Heart left ventricle (tissue), 16 donors: Measurements from ENCODE around the gene FRG2C. TPM values are rescaled to one million over a fixed set of nuclear protein-coding genes. Genes with fewer than 3 reads are reported as not detected.
"Not testable (repeated sequence)": the region's sequence is repeated elsewhere in the genome, so short reads cannot be mapped to it uniquely, and the experiment has no call there.

Source experiments
- ATAC-seq, 4 donors: fragments of 200-7000 bp; cut with Tn5 transposase; one replicate each; pipeline ENCODE4 v1.9.1; 2020 to 2022; ENCODE audit warnings: moderate library complexity in 4 of 4, mild to moderate bottlenecking in 3 of 4, moderate number of reproducible peaks in 1 of 4
- DNase-seq, 5 donors: peaks; one replicate each; pipeline ENCODE4 v3.0.0-alpha.2; 2020
- H3K27ac ChIP-seq, 12 donors: fragments of 200-600 bp; sonication (generic) in 4 of 12; one replicate each; pipeline versions ENCODE4 v1.5.0 to v1.8.0; 2016 to 2022; ENCODE audit warnings: mild to moderate bottlenecking in 2 of 12
- H3K27me3 ChIP-seq, 9 donors: fragments of 200-600 bp; sonication (generic) in 2 of 9; one replicate each; pipeline versions ENCODE4 v1.5.1 to v1.8.0; 2016 to 2022; ENCODE audit warnings: mild to moderate bottlenecking in 3 of 9
- H3K36me3 ChIP-seq, 9 donors: fragments of 200-600 bp; sonication (generic) in 2 of 9; one replicate each; pipeline versions ENCODE4 v1.5.0 to v1.8.0; 2018 to 2022; ENCODE audit warnings: mild to moderate bottlenecking in 2 of 9
- H3K4me1 ChIP-seq, 12 donors: fragments of 200-600 bp; sonication (generic) in 4 of 12; one replicate each; pipeline versions ENCODE4 v1.5.0 to v1.8.0; 2016 to 2022; ENCODE audit warnings: mild to moderate bottlenecking in 3 of 12
- H3K4me3 ChIP-seq, 12 donors: fragments of 200-600 bp; sonication (generic) in 4 of 12; one replicate each; pipeline versions ENCODE4 v1.5.0 to v1.8.0; 2017 to 2022; ENCODE audit warnings: mild to moderate bottlenecking in 9 of 12, moderate library complexity in 4 of 12
- H3K9me3 ChIP-seq, 12 donors: fragments of 200-600 bp; sonication (generic) in 4 of 12; one replicate each; pipeline versions ENCODE4 v1.5.0 to v1.8.0; 2016 to 2022; ENCODE audit warnings: mild to moderate bottlenecking in 1 of 12
- POLR2A ChIP-seq, 2 donors: fragments of 450-650 bp; IDR thresholded peaks; one replicate each; pipeline ENCODE4 v1.6.1; 2017; ENCODE audit warnings: antibody characterized with exemption in 2 of 2, mild to moderate bottlenecking in 2 of 2, moderate library complexity in 2 of 2
- WGBS, 4 donors: extraction: QIAGEN DNeasy Blood & Tissue Kit in 2 of 4; methylation state at CpG; one replicate each; pipeline versions ENCODE4 v1.1.5 to v1.1.7; 2013 to 2018; 5-methylcytosine and 5-hydroxymethylcytosine counted together
- intact Hi-C, 10 donors: fragments of 100-400 bp; cut with DNase I; formaldehyde crosslinking; loops; one replicate each; pipeline versions ENCODE4 v1.11.1 to v1.14.2; 2022
- polyA plus RNA-seq, 2 donors: library from polyadenylated mRNA; stranded (reverse); fragments of 200-250 nt; gene quantifications; one replicate each; pipeline ENCODE4 v1.2.3, GENCODE V29; 2013
- total RNA-seq, 9 donors: library from RNA; depleted of rRNA in 2 of 9; stranded (reverse); fragments of >200 nt in 2 of 9; fragmentation: NEBNext Ultra II Directional in 3 of 9; extraction: Animal tissue kit (Norgen Biotek cat#: 25700) in 3 of 9; gene quantifications; one replicate each; pipeline versions ENCODE4 v1.1.0 to v1.2.4, GENCODE V29; 2016 to 2023
- TF ChIP-seq, protein P1 (sequence below), 12 donors: fragments of 200-600 bp; sonication (generic) in 4 of 12; IDR thresholded peaks; one replicate each; pipeline versions ENCODE4 v1.5.0 to v1.8.0; 2018 to 2022; ENCODE audit warnings: antibody characterized with exemption in 12 of 12, mild to moderate bottlenecking in 5 of 12
- donor health status: ischemic (EF 13 %, LVEDD 7.1; RV severe dilation, severe dysfunction).
- donor health status: healthy with polysubstance abuse.
- donor health status: DM: no; HTN: yes; CAD: no.
- donor health status: DM: no; HTN: no; CAD: no.
- donor health status: ischemic (EF 25% LVEDD 6.9; RV normal size, moderate dysfunction).
- donor health status: ischemic (EF 25% LVEDD 5.7; RV mildly dilated, moderate dysfunction).
- donor health status: healthy.
- donor health status: DM: yes; HTN: yes; CAD: no.
- donor health status: ischemic (EF 35%, LVEDD 5.7; RV mildly dilated, moderate dysfunction).
- donor health status: nonischemic (EF 11% LVEDD 7.7; RV severe dilation, severe dysfunction).
- donor health status: DM: yes; HTN: yes; CAD: no.
- donor health status: PGD.
- donor health status: ischemic (EF 29% LVEDD 5.4; RV normal size, mild dysfunction).
- donor health status: nonischemic (EF 23%, LVEDD 6.1; RV moderate dilation, normal function).

The FRG2C gene
- total and polyA plus RNA-seq, 11 donors = not detected

DNA sequence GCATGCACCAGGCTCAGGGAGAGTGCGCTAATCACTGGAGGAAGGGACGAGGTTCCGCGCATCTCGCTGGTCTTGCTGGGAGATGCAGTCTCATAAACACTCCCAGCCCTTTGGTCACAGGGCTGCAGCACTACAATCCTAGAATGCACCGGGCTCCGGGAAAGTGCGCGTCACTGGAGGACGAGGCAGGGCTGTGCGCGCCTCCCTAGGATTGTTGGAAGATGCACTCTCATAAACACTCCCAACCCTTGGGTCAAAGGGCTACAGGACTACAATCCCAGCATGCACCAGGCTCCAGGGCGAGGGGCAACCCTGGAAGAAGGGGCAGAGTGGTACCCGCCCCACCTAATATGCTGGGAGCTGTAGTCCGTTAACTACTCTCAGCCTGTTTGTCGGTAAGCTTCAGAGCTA, 23.0 kb upstream of the FRG2C start:
- Histone ChIP-seq H3K27ac (peak overlapping the region in 9 of 12 donors; percentile 41 to 80 (median 49)), H3K4me3 (peak overlapping the region; percentile 1 to 77 (median 62)), H3K4me1 (peaks cover 0 to 18% (median 4%) of the 10 kb centered on the region in 12 donors)
- peak in 1 of 2 donors; percentile 53 for TF ChIP-seq POLR2A (IDR thresholded peaks at IDR 0.05)
- DNase-seq = peak; percentile 72 to 93 (median 89)
- not testable (repeated sequence) for H3K9me3 ChIP-seq, H3K36me3 ChIP-seq, H3K27me3 ChIP-seq
- intact Hi-C loops = loop anchor here in 5 of 10 donors (5.0 to 10.0 kb wide), 3 partner anchors 344 to 349 kb away; no protein-coding TSS in a partner anchor
- WGBS, 4 donors = 0 to 2% (median 1%) methylated on average over 12 to 16 of the region's 16 CpGs
- ATAC-seq = peak in 2 of 4 donors; percentile 57 to 65

DNA sequence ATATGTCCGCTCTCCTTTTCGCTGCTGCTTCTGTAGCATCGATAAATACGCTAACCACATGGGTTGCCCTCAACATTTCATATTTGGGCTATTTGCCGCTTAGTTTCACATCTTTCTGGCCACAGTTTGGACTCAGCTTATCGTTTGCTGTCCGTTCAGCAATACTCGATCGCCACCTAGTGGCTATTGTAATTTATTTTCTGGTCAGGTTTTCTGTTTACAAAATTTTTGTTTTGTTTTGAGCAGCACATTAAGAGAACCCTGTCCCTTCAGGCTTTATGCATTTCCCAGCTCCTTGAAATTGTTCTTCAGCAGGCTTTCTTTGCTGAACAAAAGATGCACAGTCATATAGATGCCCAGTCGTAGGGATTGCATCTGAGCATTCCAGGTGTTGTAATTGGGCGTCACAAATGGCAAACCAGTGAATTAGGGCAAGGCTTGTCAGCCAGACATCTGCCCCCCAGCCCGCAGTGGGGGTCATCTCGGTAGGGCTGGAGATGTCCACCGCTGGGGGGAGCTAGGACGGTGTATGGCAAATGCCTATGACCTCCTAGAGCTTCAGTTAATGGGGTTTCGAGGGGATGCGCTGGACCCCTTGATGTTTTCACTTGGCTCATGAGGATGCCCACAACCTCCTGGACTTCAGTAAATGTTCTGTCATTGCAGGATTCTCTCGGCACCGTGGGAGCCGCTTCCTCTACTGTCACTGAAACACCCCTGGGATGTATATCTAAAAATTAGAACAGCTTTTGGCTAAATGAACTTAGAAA, 20.9 kb upstream of the FRG2C start:
- H3K27ac ChIP-seq, DNase-seq, ATAC-seq, H3K9me3 ChIP-seq, H3K27me3 ChIP-seq, H3K36me3 ChIP-seq: not testable (repeated sequence)
- intact Hi-C loops = loop anchor here in 5 of 10 donors (5.0 to 10.0 kb wide), 3 partner anchors 346 to 351 kb away; no protein-coding TSS in a partner anchor
- TF ChIP-seq, protein P1, sequence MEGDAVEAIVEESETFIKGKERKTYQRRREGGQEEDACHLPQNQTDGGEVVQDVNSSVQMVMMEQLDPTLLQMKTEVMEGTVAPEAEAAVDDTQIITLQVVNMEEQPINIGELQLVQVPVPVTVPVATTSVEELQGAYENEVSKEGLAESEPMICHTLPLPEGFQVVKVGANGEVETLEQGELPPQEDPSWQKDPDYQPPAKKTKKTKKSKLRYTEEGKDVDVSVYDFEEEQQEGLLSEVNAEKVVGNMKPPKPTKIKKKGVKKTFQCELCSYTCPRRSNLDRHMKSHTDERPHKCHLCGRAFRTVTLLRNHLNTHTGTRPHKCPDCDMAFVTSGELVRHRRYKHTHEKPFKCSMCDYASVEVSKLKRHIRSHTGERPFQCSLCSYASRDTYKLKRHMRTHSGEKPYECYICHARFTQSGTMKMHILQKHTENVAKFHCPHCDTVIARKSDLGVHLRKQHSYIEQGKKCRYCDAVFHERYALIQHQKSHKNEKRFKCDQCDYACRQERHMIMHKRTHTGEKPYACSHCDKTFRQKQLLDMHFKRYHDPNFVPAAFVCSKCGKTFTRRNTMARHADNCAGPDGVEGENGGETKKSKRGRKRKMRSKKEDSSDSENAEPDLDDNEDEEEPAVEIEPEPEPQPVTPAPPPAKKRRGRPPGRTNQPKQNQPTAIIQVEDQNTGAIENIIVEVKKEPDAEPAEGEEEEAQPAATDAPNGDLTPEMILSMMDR (IDR thresholded peaks at IDR 0.05) = peak; percentile 37 to 66 (median 58)
- peak overlapping the region in 6 of 12 donors; percentile 3 to 33 (median 22) for H3K4me3 ChIP-seq
- WGBS, 4 donors = 20 to 22% (median 20%) methylated on average over 20 of the region's 20 CpGs
- peaks cover 0 to 18% (median 4%) of the 10 kb centered on the region in 12 donors for H3K4me1 ChIP-seq

DNA sequence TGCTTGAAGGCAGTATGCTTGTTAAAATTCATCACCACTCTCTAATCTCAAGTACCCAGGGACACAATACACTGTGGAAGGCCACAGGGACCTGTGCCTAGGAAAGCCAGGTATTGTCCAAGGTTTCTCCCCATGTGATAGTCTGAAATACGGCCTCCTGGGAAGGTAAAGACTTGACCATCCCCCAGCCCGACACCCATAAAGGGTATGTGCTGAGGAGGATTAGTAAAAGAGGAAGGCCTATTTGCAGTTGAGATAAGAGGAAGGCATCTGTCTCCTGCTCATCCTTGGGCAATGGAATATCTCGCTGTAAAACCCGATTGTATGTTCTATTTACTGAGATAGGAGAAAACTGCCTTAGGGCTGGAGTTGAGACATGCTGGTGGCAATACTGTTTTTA, 18.6 kb upstream of the FRG2C start:
- not testable (repeated sequence) for DNase-seq, H3K9me3 ChIP-seq, H3K36me3 ChIP-seq, H3K27ac ChIP-seq, H3K4me3 ChIP-seq, ATAC-seq, H3K27me3 ChIP-seq
- peaks cover 0 to 18% (median 4%) of the 10 kb centered on the region in 12 donors for H3K4me1 ChIP-seq
- intact Hi-C loops = loop anchor here in 3 of 10 donors (10.0 kb wide), 1 partner anchor 351 kb away; no protein-coding TSS in a partner anchor
- WGBS, 4 donors = 28 to 45% (median 39%) methylated on average over 4 of the region's 4 CpGs

DNA sequence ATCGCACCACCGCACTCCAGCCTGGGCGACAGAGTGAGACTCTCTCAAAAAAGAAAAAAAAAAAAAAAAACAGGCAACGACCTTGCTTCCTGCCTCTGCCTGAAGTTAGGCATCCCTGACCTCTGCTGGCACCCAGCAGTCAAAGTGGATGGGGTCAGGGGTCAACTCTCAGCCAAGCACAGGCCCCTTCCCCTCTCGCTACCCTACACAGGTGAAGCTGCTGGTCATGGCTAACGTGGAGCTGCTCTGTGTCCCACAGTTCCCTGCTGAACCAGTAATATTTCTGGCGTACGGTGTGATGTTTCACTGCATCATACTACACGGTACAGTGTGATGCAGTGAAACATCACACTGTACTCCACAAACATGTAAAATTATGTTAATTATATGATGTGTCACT, 13.9 kb upstream of the FRG2C start:
- ATAC-seq (no peak), DNase-seq (no peak)
- intact Hi-C loops = no loop called here
- Histone ChIP-seq H3K4me1 (peaks cover 0 to 2% (median 0%) of the 10 kb centered on the region in 12 donors), H3K27me3 (peaks cover 0 to 15% (median 5%) of the 10 kb centered on the region in 9 donors), H3K27ac (no peak overlapping the region), H3K9me3 (no peaks in the 10 kb centered on the region), H3K4me3 (no peak overlapping the region), H3K36me3 (no peaks in the 10 kb centered on the region)
- TF ChIP-seq, protein P1 (IDR thresholded peaks at IDR 0.05) = no peak
- no peak for TF ChIP-seq POLR2A (IDR thresholded peaks at IDR 0.05)
- WGBS, 4 donors = 69 to 72% (median 70%) methylated on average over 9 of the region's 9 CpGs

DNA sequence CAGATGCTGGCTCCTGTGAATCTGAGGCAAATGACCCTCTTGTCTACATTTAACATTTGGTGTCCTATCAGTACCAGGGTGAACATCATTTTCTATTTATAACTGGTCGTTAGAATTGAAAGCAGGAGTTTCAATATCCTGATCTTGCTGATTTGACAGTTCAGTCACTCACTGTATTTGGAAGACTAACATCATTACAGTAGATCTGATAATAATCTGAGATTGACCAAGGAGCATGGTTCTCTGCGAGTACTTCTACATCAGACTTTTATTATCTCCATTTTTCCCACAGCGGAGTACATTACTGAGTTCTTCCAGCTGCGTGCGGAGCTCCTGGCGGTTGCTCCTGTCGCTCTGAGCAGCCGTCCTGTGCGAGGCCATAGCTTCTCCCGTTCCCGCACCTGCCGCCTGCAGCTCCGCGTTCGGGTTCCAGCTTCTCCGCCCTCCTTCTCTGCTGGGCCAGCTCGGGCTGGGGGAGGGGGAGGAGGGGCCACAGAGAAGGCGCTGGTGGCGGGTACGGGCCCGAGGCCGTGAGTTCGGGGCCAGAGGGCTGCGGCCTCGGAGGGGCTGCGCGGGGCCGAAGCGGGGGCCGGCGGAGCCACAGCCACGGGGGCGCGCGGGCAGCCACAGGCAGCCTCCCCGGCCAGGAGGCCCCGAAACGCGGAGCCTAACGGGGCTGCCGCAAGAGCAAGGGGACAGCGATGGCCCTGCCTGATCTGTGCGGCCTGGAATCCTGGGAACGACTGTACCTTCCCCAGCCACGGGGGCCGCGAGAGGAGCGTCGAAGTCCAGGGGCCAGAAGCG, 8.8 kb upstream of the FRG2C start:
- DNase-seq, intact Hi-C loops, H3K36me3 ChIP-seq, H3K9me3 ChIP-seq, H3K4me3 ChIP-seq, ATAC-seq, H3K27ac ChIP-seq: not testable (repeated sequence)
- Histone ChIP-seq H3K4me1 (peaks cover 0 to 19% (median 6%) of the 10 kb centered on the region in 12 donors), H3K27me3 (peaks cover 21 to 64% (median 44%) of the 10 kb centered on the region in 9 donors)
- 5 to 14% (median 9%) methylated on average over 27 to 50 of the region's 50 CpGs for WGBS, 4 donors

DNA sequence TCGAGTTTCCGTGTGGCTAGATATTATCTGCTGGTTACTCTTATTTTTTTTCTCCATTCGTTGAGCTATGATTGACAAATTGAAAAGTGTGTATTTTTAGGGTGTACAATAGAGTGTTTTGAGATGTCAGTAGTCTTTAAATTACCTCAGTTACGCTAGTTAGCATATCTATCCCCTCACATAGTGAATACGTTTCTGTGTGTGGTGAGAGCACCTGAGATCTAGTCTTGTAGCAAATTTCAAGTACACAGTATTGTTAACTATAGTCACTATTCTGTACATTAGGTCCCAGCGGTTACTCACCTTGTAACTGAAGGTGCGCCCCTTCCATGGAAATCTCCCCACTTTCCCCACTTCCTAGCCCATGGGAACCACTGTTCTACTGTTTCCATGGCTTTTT, 8.2 kb upstream of the FRG2C start:
- Histone ChIP-seq H3K4me1 (peaks cover 0 to 19% (median 6%) of the 10 kb centered on the region in 12 donors), H3K27me3 (peaks cover 21 to 70% (median 50%) of the 10 kb centered on the region in 9 donors)
- ATAC-seq, intact Hi-C loops, DNase-seq, H3K27ac ChIP-seq, H3K36me3 ChIP-seq, H3K9me3 ChIP-seq, H3K4me3 ChIP-seq: not testable (repeated sequence)
- 19 to 28% (median 20%) methylated on average over 7 of the region's 7 CpGs for WGBS, 4 donors
